ENCODE measurements around the gene SYNC.
"Not testable (repeated sequence)": the region's sequence is repeated elsewhere in the genome, so short reads cannot be mapped to it uniquely, and the experiment has no call there.

SYNC gene

DNA sequence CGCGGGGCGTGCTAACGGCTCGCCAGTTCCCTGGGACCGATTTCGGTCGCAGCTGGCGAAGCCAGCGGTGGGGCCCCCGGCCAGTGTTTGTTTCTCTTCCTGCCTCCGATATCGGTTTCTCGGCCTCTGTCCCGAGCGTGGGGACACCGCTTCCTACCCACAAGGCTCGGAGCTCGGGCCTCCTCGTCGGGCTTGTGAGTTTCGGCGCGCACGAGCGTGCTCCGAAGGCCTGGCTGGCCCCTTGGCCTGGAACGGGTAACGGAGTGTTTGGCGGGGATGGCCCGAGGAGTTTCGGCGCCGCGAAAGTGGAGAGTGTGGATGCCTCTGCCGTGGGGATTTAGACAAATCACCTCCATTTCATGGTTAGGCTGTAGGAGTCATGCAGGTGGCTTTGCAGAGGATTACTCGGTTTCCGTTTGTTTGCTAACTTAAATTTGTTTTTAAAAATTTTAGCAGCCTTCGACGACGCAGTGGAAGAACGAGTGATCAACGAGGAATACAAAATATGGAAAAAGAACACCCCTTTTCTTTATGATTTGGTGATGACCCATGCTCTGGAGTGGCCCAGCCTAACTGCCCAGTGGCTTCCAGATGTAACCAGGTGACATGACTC lies 51.0 kb downstream of the SYNC start:
- Histone ChIP-seq H3K27ac (peak overlapping the region; percentile 56 to 99 (median 97)), H3K4me3 (peak overlapping the region; percentile 54 to 92 (median 75))

DNA sequence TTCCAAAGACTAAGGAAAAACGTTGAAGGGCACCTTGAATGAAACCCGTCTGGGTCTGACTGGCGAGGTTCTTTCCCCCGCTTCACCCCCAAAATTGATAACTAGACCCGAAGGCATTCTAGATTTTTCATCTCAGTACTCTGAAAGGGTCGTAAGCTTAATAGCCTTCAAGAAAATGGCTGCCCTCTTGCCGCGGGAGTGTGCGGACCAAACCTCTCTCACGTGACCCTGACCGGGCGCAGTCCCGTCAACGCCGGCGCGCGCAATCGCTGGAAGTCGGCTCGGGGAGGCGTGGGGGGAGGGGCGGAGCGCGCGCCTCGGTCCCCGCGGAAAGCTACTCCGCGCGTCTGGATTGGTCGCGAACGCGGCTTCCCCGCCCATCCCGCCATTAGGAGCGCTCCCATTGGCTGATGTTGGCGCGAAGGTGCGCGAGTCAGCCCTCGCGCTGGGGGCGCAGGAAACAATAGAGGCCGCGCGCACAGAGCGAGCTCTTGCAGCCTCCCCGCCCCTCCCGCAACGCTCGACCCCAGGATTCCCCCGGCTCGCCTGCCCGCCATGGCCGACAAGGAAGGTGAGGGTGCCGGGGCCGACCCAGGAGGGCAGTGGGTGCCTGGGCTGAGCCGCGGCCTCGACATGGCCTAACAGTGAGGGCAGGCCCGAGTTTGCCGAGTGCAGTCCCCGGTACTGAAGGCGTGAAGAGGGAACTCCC lies 51.7 kb downstream of the SYNC start, which contains the start of gene RBBP4:
TSS of gene RBBP4 (plus strand) at position 457 of the 709 bp plus-strand sequence. CDS start at position 556, 99 bp downstream.
- peak within 1 kb of the TSS; percentile 54 to 92 (median 75) for H3K4me3 ChIP-seq
- peak within 1 kb of the TSS; percentile 73 to 99 (median 97) for H3K27ac ChIP-seq

DNA sequence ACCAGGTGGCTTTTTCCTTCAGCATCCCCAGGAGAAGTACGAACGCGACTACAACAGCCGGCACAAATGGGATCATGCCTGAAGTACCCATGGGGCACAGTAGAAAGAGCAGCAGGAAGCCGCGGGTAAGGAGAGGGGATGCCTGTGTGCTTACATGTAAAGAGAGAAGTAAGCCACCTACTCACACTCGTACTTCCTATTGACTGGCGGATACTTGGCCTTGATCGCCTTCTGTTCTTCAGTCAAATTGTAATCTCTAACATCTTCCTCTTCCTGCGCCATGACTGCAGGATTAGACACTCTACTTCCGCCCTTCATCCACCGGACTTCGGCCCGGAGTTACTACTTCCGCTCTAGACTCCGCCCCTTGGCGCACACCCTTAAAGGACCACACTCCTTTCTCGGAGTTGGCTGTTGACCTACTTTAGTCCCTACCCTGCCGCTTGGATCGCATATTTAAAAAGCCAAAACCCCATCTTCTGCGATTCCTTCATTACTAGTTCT lies 52.3 kb downstream of the SYNC start, which contains the start of gene ZBTB8OS:
TSS of gene ZBTB8OS (minus strand) at position 303 of the 504 bp plus-strand sequence. CDS start at position 282, 21 bp downstream.
- H3K4me3 ChIP-seq, result peak within 1 kb of the TSS; percentile 54 to 92 (median 75)

GRCh38 chr1:32647308-32648134 lies 55.0 kb downstream of the SYNC start:
- Histone ChIP-seq H3K4me3 (no peak overlapping the region), H3K27ac (peak overlapping the region in 1 of 21 experiments; percentile 35)

More for the DNA sequence above, 52.3 kb downstream of the SYNC start, which contains the start of gene ZBTB8OS:
- H3K27ac ChIP-seq, result peak within 1 kb of the TSS; percentile 73 to 99 (median 97)

GRCh38 chr1:32644426-32644825 lies 58.1 kb downstream of the SYNC start:
- no peak overlapping the region for H3K27ac ChIP-seq
- H3K4me3 ChIP-seq, result no peak overlapping the region

DNA sequence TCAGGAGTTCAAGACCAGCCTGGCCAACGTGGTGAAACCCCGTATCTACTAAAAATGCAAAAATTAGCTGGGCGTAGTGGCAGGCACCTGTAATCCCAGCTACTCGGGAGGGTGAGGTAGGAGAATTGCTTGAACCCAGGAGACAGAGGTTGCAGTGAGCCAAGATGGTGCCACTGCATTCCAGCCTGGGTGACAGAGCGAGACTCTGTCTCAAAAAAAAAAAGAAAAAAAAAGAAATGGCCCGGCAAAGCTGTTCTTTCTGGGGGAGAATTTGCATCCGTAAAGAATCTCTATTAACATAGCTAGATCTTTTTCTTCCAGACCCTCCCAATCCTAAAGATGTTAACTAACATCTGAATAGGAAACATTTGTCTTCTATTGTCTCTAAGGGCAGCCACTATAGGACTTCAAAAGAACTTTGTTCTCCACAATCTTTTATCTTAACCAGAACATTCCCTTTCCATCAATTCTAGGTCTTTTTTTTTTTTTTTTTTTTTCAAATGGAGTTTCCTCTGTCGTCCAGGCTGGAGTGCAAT lies 60.2 kb downstream of the SYNC start:
- H3K4me3 ChIP-seq, H3K27ac ChIP-seq: not testable (repeated sequence)

GRCh38 chr1:32639489-32640075 lies 63.0 kb downstream of the SYNC start:
- Histone ChIP-seq H3K27ac (no peak overlapping the region), H3K4me3 (no peak overlapping the region)

DNA sequence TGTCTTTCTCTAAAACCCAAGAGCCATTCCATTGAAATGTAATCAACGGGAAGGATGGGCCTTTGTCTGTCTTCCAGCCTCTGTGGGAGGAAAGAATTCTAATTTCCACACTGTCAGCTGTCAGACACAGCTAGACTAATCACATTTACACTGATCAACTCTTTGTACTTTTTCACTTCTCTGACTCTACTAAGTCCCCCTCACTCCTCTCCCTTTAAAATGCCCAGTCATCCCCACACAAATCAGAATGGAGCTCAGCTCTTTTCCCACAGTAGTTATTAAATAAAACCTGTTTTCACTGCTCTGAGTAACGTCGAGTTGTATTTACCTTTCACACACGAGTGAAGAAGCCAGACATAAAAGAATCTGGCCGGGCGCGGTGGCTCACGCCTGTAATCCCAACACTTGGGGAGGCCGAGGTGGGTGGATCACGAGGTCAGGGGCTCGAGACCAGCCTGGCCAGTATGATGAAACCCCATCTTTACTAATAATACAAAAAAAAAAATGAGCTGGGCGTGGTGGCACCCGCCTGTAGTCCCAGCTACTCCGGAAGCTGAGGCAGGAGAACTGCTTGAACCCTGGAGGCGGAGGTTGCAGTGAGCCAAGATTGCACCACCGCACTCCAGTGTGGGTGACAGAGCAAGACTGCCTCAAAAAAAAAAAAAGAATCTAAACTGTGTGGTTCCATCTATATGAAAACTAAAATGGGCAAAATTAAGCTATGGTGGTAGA lies 65.5 kb downstream of the SYNC start:
- Histone ChIP-seq H3K27ac (peak overlapping the region in 5 of 21 experiments; percentile 3 to 44 (median 7)), H3K4me3 (no peak overlapping the region)

- Histone ChIP-seq H3K27ac (no peak overlapping the region), H3K4me3 (no peak overlapping the region)
Measured at GRCh38 chr1:32635508-32636277, 66.9 kb downstream of the SYNC start.

DNA sequence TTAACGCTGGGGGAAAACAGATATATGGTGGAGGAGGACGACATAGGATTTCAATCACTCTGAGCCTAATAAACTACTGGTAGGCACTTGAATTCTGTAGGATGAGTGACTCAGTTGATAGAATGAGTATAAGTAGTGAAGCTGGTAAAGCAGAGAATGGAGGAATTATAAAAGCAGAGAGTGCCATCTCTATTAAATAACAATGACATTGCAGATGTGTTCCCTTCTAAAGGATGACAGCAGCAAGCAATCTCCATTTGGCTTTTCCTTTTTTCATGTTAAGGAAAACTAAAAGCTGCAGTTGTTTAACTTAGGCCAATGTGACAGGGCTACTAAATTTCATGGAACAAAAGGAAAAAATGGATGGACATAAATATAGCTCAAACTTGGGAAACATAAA lies 69.7 kb downstream of the SYNC start:
- Histone ChIP-seq H3K27ac (no peak overlapping the region), H3K4me3 (no peak overlapping the region)

DNA sequence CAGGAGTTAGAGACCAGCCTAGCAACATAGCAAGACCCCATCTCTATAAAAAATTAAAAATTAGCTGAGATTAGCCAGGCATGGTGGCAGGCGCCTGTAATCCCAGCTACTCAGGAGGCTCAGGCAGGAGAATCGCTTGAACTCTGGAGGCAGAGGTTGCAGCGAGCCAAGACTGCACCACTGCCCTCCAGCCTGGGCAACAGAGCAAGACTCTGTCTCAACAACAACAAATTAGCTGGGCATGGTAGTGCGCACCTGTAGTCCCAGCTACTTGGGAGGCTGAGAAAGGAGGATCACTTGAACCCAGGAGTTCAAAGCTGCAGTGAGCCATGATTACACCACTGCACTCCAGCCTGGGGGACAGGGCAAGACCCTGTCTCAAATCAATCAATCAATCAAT lies 72.4 kb downstream of the SYNC start:
- H3K4me3 ChIP-seq, H3K27ac ChIP-seq: not testable (repeated sequence)

Measured in skin epidermis (tissue), 12 donors.